A673 (cell line): ENCODE results near the gene ALDH5A1.

Source experiments
- EZH2 ChIP-seq: fragments of 200-600 bp; sonication (generic); IDR thresholded peaks from 2 replicates; pipeline ENCODE4 v1.6.1; 2017; ENCODE audit warnings: borderline replicate concordance, low read depth, mild to moderate bottlenecking, mixed read lengths, antibody characterized with exemption, low read length; ENCODE audit not compliant: poor library complexity, severe bottlenecking
- TF ChIP-seq, protein P1 (sequence below): fragments of 300-800, 200-600 bp; sonication (generic); conservative IDR thresholded peaks from 2 replicates; pipeline ENCODE4 v1.5.1; 2017; ENCODE audit warnings: low read depth, mild to moderate bottlenecking, antibody characterized with exemption, low read length, moderate library complexity, mixed read lengths

DNA sequence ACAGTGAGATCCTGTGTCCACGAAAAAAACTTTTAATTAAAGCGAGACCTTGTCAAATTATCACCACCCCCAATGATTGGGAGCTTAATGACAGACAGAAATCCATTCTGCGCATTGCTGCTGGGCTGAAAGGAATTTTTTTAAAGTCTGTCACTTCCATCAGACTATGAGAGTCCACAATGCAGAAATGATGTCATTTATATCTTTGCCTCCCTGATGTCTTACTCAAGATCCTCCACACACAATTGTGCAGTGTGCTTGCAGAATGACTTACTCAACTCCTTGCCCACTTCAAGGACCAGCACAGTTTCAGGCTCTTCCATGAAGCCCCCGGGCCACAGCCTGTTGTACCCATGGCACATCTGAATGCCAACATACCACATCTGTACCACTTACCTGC is 46.4 kb upstream of the ALDH5A1 start:
- TF ChIP-seq, protein P1, sequence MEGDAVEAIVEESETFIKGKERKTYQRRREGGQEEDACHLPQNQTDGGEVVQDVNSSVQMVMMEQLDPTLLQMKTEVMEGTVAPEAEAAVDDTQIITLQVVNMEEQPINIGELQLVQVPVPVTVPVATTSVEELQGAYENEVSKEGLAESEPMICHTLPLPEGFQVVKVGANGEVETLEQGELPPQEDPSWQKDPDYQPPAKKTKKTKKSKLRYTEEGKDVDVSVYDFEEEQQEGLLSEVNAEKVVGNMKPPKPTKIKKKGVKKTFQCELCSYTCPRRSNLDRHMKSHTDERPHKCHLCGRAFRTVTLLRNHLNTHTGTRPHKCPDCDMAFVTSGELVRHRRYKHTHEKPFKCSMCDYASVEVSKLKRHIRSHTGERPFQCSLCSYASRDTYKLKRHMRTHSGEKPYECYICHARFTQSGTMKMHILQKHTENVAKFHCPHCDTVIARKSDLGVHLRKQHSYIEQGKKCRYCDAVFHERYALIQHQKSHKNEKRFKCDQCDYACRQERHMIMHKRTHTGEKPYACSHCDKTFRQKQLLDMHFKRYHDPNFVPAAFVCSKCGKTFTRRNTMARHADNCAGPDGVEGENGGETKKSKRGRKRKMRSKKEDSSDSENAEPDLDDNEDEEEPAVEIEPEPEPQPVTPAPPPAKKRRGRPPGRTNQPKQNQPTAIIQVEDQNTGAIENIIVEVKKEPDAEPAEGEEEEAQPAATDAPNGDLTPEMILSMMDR, result no peak
- no peak for TF ChIP-seq EZH2
